ENCODE data around the gene PHTF2.

The PHTF2 gene

DNA sequence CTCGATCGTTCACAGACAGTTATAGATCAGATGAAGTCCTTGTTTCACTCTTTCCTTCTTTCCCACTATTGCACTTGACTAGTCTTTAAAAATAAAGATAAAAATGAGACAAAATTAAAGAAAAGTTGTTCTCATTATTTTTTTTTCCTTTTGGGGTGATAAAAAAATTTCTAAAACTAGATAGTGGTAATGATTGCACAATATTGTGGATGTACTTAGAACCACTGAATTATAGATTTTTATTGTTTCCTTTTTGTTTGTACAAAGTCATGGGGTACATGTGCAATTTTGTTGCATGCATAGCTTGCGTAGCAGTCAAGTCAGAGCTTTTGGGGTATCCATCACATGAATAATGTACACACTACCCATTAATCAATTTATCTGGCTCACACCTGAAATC is 97.3 kb downstream of the PHTF2 start:
- no peak for TF ChIP-seq ZFX (IDR thresholded peaks at IDR 0.05)
- no peak for TF ChIP-seq CTCF (conservative IDR thresholded peaks at IDR 0.05)
- no peak overlapping the region for H3K27ac ChIP-seq

DNA sequence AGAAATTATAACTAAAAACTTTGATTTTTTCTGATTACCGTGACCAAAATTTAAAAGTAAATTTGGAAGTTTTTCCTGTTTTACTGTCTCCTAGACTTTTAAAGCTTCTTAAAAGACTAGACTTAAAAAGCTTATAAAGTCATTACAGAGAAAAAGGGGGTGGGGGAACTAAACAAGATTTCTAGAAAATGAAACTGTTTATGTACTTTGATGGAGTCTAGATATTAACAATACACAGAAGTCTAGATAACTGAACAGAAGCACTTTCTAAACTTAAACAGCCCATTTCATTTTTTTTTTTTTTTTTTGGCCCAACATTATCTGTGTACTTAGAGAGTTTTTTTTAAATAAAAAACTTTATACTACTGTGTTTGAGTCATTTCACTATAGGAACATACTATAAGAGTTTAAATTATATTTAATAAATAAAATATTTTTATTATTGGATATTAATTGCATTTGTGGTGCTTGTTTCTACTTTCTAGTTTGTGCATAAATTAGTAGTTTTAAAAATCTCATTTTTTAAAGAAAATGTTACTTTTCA is 98.5 kb downstream of the PHTF2 start:
- no peak overlapping the region for H3K27ac ChIP-seq
- TF ChIP-seq CTCF (conservative IDR thresholded peaks at IDR 0.05) (no peak), ZFX (IDR thresholded peaks at IDR 0.05) (no peak)

GRCh38 chr7:77899516-77899915 is 100.9 kb downstream of the PHTF2 start:
- H3K27ac ChIP-seq, result no peak overlapping the region
- TF ChIP-seq ZFX (IDR thresholded peaks at IDR 0.05) (no peak), CTCF (conservative IDR thresholded peaks at IDR 0.05) (no peak)

GRCh38 chr7:77903597-77903996 is 105.0 kb downstream of the PHTF2 start:
- TF ChIP-seq CTCF (conservative IDR thresholded peaks at IDR 0.05), result peak; percentile 20; the same call in 1 of the 2 replicates
- no peak for TF ChIP-seq ZFX (IDR thresholded peaks at IDR 0.05)
- no peak overlapping the region for H3K27ac ChIP-seq

DNA sequence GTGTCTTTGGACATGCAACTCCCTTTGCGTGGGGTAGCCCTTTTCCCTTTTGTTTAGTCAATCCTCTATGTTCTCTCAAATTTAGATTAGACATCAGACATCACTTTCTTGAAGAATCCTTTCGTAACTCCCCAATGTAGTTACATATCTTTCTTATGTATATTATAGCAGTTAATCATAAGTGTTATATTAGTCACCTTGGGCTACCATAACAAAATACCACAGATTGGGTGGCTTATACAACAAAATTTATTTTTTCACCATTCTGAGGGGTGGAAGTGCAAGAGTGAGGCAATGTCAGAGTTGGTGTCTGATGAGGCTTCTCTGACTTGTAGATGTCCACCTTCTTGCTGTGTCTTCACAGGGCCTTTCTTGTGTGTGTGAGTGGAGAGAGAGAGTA is 105.7 kb downstream of the PHTF2 start:
- TF ChIP-seq CTCF (conservative IDR thresholded peaks at IDR 0.05) (no peak), ZFX (IDR thresholded peaks at IDR 0.05) (no peak)
- no peak overlapping the region for H3K27ac ChIP-seq

DNA sequence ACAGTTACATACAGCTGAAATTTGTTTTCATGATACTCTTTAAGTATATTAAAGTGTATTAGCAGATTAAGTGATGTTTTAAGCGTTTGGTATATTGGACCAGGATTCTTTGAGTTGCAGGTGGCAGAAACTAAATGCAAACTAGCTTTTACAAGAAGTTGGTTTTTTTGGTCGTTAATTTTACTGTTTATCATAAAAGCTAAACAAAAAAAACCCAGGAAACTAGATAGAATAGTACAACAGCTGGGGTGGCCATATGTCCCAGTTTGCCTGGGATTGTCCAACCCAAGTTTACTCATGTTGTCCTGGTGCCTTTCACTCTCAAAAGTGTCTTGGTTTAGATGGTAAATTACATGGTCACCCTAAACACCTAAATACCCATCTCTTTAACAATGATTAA is 108.7 kb downstream of the PHTF2 start:
- no peak overlapping the region for H3K27ac ChIP-seq
- no peak for TF ChIP-seq ZFX (IDR thresholded peaks at IDR 0.05)
- no peak for TF ChIP-seq CTCF (conservative IDR thresholded peaks at IDR 0.05)

DNA sequence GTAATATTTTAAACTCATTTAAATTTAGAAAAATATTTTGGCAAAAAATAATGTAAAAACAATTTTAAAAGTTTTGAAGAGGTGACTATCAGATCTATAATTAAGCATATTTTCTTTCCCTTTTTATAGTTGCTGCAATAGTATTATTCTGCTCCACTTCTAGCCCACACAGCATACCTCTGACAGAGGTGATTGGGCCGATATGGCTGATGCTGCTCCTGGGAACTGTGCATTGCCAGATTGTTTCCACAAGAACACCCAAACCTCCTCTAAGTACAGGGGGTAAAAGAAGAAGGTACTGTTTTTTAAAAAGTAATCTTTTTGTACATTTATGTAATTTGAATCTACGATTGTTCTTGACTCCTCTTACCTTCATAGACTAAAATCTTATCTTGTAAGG is 110.1 kb downstream of the PHTF2 start:
- TF ChIP-seq CTCF (conservative IDR thresholded peaks at IDR 0.05) (no peak), ZFX (IDR thresholded peaks at IDR 0.05) (no peak)

More for the DNA sequence above, 110.1 kb downstream of the PHTF2 start:
- no peak overlapping the region for H3K27ac ChIP-seq

Measured in C4-2B (cell line).